Activated T-cell treated with anti-CD3 and anti-CD28 coated beads, Interleukin-2, amount 50 U/mL, for 48 hours (primary cell): ENCODE data around the gene MAP6D1.
"Not testable (repeated sequence)": the region's sequence is repeated elsewhere in the genome, so short reads cannot be mapped to it uniquely, and the experiment has no call there.

ENCODE experiments used
- DNase-seq, 2 experiments: peaks; one replicate each; pipeline ENCODE4 v3.0.0-alpha.2; 2020

Gene MAP6D1

DNA sequence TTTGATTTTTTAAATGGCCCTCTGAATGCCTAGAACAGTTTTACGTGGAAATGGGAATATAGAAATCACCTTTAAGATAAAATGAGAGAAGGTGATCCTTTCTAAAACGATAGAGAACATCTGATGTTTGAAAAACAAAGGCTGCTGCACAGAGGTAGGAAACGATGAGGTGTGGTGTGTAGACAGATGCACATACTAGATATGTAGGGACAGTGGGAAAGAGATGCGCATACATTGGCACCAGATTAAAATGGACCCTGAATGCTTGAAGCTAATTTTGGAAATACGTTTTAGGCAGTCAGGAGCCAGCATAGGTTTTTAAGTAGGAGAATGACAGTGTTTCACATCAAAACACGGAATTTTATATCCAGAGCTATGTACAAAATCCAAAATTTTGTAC lies 29.0 kb downstream of the MAP6D1 start:
- no peak for DNase-seq

DNA sequence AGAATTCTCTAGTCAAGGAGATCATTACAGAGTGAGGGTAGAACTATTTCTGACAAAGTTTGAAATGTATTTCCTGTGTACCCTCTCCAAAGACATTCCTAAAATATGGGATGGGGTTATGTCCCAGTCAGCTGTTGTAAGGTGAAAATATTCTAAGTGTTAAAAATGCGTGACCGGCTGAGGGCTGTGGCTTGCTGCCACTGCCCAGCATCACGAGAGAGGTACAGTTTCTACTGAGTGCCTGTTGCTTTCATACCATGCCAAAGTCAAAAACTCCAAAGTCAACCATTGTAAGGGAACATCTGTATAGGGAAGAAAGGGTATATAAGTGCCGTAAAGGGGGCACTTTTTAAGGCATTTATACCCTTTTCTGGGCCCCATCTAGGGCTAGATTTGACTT lies 30.9 kb downstream of the MAP6D1 start:
- DNase-seq = no peak

DNA sequence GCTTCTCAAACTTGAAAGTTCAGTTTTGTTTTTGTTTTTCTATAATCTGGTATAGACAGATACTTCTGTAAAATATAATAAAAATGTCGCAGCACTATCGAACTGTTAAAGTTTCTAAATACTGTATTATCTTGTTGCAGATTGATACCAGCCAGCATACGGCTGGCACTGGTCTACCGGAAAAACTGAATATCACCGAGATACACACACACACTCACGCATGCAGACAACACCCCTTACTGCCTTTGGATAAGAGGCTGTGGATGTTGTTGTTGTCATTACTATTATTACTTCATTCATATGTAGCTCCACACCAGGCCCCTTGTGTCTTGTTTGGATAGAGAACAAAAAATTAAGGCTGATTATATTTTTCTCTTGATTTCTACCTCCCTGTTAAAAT lies 32.4 kb downstream of the MAP6D1 start:
- DNase-seq = no peak

DNA sequence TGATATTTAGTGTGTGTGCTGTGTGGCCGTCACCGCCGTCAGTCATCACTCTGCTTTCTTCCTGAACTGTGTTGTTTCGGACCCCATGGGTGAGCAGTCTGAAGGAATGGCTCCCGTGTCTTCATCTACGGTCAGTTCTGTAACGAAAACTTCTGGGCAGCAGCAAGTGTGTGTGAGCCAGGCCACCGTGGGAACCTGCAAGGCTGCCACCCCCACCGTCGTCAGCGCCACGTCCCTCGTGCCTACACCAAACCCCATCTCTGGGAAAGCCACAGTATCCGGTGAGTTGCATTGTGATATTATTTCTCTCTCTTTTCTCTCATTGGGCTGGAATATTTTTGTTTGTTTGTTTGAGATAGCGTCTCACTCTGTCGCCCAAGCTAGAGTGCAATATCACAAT lies 34.7 kb downstream of the MAP6D1 start:
- DNase-seq = no peak

DNA sequence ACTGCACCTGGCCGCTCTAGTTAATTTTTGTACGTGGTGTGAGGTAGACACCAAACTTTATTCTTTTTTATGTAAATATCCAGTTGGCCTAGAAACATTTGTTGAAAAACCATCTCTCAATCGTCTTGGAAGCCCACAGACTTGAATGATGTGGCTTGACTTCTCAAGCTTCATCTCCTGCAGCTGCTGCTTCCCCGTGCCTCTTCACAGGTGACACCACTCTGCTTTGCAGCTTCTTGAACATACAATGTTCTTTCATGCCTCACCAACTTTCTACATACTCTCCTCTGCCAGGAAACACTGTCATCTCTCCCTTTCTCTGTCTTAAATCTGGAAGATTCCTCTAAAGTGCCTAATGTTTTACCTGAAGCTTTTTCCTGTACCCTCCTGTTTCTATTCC lies 35.6 kb downstream of the MAP6D1 start:
- no peak for DNase-seq

DNA sequence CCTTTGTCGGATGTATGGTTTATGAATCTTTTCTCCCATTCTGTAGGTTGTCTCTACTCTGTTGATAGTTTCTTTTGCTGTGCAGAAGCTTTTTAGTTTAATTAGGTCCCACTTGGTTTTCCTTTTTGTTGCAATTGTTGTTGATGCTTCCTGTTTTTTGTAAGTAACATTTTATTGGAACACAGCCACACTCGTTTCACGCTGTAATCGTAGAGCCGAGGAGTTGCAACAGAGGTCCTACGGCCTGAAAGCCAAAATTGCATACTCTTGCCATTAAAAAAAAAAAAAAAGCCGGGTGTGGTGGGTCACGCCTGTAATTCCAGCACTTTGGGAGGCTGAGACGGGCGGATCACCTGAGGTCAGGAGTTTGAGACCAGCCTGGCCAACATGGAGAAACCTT lies 40.9 kb downstream of the MAP6D1 start:
- not testable (repeated sequence) for DNase-seq

DNA sequence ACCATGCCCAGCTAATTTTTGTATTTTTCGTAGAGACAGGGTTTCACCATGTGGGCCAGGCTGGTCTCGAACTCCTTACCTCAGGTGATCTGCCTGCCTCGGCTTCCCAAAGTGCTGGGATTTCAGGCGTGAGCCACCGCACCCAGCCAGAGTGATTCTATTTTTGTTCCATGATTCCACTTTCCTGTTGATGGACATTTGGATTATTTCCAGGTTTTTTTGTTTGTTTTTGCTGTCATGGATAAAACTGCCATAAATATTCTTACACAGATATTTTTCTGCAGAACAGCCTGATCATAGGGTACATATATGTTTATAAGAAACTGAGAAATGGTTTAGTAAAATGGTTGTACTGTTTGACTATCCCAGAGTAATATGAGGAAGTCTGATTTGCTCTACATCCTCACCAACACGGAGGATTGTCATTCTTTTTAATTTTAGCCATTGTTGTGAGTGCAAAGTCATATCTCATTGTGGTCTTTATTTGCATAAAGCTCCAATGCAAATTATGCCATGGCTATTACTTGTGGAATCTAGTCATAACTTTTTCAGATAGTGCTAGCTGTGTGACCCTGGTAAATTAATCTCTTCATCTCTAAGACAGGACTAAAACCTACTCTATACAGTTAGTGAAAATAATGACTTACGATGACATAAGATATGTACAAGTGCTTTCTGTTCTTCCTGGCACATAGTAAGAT lies 42.7 kb downstream of the MAP6D1 start:
- DNase-seq = no peak

DNA sequence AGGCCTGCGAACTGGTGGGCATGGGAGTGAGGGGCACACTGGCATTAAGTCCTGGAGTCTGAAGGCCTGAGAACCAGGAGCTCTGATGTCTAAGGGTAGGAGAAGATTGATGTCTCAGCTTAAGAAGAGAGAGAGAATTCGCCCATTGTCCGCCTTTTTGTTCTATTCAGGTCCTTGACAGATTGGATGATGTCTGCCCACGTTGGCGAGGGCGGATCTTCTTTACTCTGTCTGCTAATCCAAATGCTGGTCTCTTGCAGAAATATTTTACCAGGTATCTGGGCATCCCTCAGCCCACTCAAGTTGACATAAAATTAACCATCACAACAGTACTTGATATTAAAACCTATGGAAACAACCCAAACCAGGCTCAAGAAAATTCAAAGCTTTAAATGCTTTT lies 44.1 kb downstream of the MAP6D1 start:
- DNase-seq = no peak

DNA sequence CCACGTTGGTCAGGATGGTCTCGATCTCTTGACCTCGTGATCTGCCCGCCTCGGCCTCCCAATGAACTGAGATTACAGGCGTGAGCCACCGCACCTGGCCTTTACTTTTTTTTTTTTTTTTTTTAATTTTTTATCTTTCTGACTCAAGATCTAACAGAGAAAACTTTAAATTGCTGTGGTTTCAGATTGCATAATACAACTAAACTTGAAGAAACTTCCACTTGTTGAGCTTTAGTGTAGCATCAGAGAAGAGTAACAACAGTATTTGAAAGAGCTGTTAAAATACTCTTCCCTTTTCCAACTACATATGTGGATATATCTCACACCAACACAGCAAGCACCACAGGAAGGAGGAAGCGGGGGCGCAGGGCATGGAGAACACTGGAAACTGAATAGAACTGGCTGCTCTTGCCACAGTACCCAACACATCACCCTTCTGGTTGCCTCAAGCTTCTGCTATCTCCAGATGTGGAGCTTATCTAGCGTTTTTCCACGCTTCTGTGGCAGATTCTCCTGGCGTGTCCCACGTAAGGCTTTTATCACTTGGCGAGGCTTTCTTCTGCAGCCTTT lies 45.4 kb downstream of the MAP6D1 start:
- no peak for DNase-seq

DNA sequence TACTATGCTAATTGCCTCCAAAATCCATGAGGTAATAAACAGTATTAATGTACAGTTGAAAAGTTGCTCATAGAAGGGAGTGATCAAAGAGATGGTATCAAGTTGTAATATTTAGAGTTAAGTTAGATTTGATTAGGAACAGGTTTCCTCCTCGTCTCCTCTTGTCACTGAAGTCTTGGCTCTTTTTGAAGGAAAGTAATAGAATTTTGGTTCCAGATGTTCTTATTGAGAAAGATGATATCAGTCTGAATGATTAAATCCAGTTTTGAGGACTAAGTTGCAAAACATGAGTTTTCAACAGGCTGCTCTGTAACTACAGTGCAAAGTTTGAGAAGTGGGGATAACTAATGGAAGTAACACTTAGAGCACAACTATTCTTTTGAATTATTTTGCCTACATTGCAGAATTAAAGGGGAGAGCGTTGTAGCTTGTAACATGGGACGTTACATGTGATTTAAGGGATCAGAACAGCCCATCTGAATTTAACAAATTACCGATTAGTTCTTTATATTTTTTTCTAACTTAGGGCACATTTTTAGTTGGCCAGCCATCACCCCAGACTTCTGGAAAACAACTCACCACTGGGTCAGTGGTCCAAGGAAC lies 48.3 kb downstream of the MAP6D1 start:
- no peak for DNase-seq

DNA sequence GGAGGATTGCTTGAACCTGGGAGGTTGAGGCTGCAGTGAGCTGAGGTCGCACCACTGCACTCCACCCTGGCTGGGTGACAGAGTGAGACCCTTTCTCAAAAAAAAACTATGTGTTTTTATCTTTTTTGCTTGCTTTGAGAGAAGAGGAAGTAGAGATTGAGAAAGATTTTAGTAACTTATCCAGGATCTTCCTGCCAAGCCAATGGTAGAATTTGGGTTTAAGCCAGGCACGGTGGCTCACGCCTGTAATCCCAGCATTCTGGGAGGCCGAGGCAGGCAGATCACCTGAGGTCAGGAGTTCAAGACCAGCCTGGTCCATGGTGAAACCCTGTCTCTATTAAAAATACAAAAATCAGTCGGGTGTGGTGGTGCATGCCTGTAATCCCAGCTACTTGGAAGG lies 48.9 kb downstream of the MAP6D1 start:
- DNase-seq = not testable (repeated sequence)

DNA sequence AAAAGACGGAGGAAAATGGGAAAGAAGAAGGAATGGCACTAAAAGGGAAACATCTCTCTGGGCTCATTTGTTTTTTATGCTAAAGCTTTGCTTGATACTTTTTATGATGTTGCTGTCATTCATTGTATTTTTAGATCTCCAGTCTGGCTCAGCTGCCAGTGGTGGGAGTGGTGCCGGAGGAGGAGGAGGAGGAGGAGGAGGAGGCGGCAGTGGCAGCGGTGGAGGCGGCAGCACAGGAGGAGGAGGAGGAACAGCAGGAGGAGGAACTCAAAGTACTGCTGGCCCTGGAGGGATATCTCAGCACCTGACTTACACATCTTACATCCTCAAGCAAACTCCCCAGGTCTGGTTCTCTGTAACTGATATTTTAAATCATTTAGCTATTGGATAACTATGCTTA lies 49.6 kb downstream of the MAP6D1 start:
- no peak for DNase-seq

DNA sequence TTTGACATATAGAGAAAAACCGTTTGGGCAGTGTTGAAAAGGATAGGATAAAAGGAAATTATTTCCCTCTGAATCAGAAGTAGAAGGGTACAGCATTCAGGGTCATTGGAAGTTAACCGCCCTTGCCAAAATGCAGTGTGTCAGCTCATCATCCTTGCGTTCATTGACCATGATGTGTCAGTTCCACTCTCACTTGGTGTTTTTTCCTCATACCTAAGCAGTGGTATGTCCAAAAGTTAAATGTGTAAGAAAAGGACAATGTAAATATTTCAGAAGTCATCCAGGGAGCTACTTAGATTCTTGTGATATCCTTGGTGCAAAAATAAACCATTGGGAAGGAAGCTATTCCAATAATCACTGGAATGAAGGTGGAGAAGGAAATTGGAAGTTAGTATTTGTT lies 50.7 kb downstream of the MAP6D1 start:
- no peak for DNase-seq

DNA sequence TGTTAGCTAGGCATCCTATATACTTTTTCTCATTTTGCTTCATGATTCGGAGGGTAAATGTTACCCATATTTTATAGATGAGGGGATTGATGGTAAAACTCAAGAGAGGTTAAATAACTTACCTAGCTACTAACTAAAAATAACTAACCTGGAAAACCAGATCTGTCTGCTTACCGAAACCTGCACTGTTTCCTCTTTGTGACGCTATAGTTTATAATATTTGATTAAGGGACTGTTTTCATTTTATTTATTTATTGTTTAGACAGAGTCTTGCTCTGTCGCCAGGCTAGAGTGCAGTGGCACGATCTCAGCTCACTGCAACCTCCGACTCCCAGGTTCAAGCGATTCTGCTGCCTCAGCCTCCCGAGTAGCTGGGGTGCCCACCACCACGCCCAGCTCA lies 55.9 kb downstream of the MAP6D1 start:
- DNase-seq = no peak

DNA sequence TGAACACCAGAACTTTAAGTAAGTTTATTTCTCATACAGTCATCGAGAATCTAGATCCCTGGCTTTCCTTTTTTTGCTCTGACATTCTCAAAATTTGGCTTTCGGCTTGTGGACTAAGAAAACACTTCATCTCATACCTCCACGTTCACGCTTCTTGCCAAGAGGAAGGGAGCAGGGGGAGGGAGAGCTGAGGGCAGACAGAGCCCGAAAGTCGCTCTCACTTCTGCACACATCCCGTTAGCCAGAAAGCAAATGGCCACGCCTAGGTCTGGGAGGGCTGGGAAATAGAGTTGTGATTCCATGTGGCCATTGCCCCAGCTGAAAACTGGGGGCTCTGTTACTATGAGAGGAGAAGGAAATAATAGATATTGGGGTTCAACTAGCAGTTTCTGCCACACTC lies 57.3 kb downstream of the MAP6D1 start:
- no peak for DNase-seq

DNA sequence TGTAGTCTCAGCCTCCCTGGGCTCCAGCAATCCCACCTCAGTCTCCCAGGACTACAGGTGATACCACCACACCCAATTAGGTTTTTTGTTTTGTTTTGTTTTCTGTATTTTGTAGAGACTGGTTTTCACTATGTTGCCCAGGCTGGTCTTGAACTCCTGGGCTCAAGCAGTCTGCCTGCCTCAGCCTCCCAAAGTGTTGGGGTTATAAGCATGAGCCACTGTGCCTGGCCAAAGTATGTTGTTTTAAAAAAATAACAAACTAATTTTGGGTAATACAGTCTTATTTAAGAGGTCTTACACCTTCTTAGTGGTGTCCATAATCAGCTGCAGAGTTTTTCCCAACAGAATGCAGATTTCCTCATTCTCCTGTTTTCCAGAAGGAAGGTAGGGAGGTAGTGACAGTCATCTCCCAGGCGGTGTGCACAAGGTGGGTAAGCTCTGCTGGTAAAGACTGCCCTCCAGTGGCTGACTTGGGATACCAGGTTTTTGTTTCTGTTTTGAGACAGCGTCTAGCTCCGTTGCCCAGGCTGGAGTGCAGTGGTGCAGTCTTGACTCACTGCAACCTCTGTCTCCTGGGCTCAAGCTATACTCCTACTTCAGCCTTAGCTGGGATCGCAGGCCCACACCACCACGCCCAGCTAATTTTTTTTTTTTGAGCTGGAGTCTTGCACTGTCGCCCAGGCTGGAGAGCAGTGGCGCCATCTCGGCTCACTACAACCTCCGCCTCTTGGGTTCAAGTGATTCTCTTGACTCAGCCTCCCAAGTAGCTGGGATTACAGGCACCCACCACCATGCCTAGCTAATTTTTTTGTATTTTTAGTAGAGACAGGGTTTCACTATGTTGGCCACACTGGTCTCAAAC lies 58.4 kb downstream of the MAP6D1 start:
- peak; percentile 72 to 77 for DNase-seq

DNA sequence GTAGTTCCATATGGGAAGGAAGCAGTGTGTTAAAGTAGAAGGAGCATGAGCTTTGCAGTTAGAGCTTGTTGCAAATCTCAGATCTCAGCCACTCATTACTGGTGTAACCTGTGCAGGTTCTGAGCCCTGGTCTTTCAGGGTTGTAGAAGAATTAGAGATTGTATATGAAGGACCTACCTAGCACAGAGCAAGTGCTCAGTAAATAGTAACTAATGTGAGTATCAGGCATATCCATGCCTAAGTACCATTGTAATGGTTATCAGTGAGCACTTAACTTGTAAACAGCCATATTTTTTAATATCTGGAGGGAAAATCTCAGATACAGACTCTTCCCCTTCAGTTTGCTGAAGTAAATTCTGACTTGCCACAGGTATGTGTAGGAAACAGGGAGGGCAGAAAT lies 59.3 kb downstream of the MAP6D1 start:
- DNase-seq = no peak
